ENCODE results near the gene HKDC1.
"Not testable (repeated sequence)": the region's sequence is repeated elsewhere in the genome, so short reads cannot be mapped to it uniquely, and the experiment has no call there.

HKDC1 gene

GRCh38 chr10:69242852-69243212 is 22.7 kb downstream of the HKDC1 start:
- no peak for DNase-seq

GRCh38 chr10:69243817-69244216 is 23.7 kb downstream of the HKDC1 start:
- DNase-seq: no peak

- no peak for DNase-seq
Observed at GRCh38 chr10:69246036-69246435, 25.9 kb downstream of the HKDC1 start.

GRCh38 chr10:69246581-69247312 is 26.6 kb downstream of the HKDC1 start:
- DNase-seq: no peak

GRCh38 chr10:69247313-69247710 is 27.2 kb downstream of the HKDC1 start:
- no peak for DNase-seq

- no peak for DNase-seq
Observed at GRCh38 chr10:69248117-69248730, 28.1 kb downstream of the HKDC1 start.

- DNase-seq: no peak
Observed at GRCh38 chr10:69250041-69250440, 29.9 kb downstream of the HKDC1 start.

GRCh38 chr10:69251417-69251816 is 31.3 kb downstream of the HKDC1 start:
- DNase-seq: not testable (repeated sequence)

GRCh38 chr10:69253171-69253570 is 33.0 kb downstream of the HKDC1 start:
- DNase-seq: no peak

GRCh38 chr10:69254877-69255276 is 34.7 kb downstream of the HKDC1 start:
- DNase-seq: no peak

GRCh38 chr10:69259547-69260243 is 39.6 kb downstream of the HKDC1 start:
- DNase-seq: no peak

GRCh38 chr10:69261184-69261583 is 41.1 kb downstream of the HKDC1 start:
- DNase-seq: no peak

- no peak for DNase-seq
Observed at GRCh38 chr10:69262292-69262751, 42.2 kb downstream of the HKDC1 start.

- no peak for DNase-seq
Observed at GRCh38 chr10:69265521-69265920, 45.4 kb downstream of the HKDC1 start.

- DNase-seq: no peak
Observed at GRCh38 chr10:69268761-69269416, 48.8 kb downstream of the HKDC1 start.

GRCh38 chr10:69269761-69270160 is 49.6 kb downstream of the HKDC1 start:
- DNase-seq: no peak

GRCh38 chr10:69270990-69271389 is 50.9 kb downstream of the HKDC1 start:
- DNase-seq: no peak

GRCh38 chr10:69272624-69273023 is 52.5 kb downstream of the HKDC1 start:
- no peak for DNase-seq

- no peak for DNase-seq
Observed at GRCh38 chr10:69275444-69275843, 55.3 kb downstream of the HKDC1 start.

- no peak for DNase-seq
Observed at GRCh38 chr10:69276503-69276902, 56.4 kb downstream of the HKDC1 start.

GRCh38 chr10:69278446-69278963 is 58.4 kb downstream of the HKDC1 start, which contains the start of gene HK1:
HK1 (plus strand) TSS chr10:69278496.
- DNase-seq: no peak

- no peak for DNase-seq
Observed at GRCh38 chr10:69279110-69279509, 59.0 kb downstream of the HKDC1 start.
